Keratinocyte (primary cell): ENCODE measurements around the gene CUX1. TPM values are rescaled to one million over a fixed set of nuclear protein-coding genes. Genes with fewer than 3 reads are reported as not detected.

Source experiments
- DNase-seq: peaks from one replicate; pipeline ENCODE4 v3.0.0-alpha.2; 2011; ENCODE audit warnings: low read depth, missing footprints, low spot score
- FAIRE-seq: peaks from 2 replicates; lab custom pipeline; 2011; peaks lifted over from hg19 to GRCh38; lab: Jason Lieb, UNC
- H2AFZ ChIP-seq: 2 replicates; pipeline ENCODE4 v1.6.0; 2012; ENCODE audit warnings: low read length, control low read depth, inconsistent platforms; ENCODE audit not compliant: control insufficient read depth
- H3K27ac ChIP-seq: 2 replicates; pipeline ENCODE4 v1.5.1; 2011; ENCODE audit warnings: low read length; ENCODE audit not compliant: control insufficient read depth, insufficient read depth
- H3K27me3 ChIP-seq: 3 replicates; pipeline ENCODE4 v1.6.0; 2011; ENCODE audit warnings: low read length; ENCODE audit not compliant: control insufficient read depth, insufficient read depth; ENCODE audit errors: extremely low read depth
- H3K36me3 ChIP-seq, 2 experiments: 2 replicates in 1 of 2; 3 replicates in 1 of 2; pipeline ENCODE4 v1.5.1; 2011; ENCODE audit warnings: low read length in 2 of 2, mild to moderate bottlenecking in 1 of 2; ENCODE audit not compliant: control insufficient read depth in 2 of 2, insufficient read depth in 2 of 2; ENCODE audit errors: extremely low read depth in 1 of 2
- H3K4me1 ChIP-seq: 3 replicates; pipeline ENCODE4 v1.5.1; 2011; ENCODE audit warnings: low read length; ENCODE audit not compliant: control insufficient read depth, insufficient read depth; ENCODE audit errors: extremely low read depth
- H3K4me2 ChIP-seq: 3 replicates; pipeline ENCODE4 v1.6.0; 2011; ENCODE audit warnings: low read depth, low read length; ENCODE audit not compliant: control insufficient read depth, insufficient read depth; ENCODE audit errors: extremely low read depth
- H3K4me3 ChIP-seq, 3 experiments: fragments of 200-600 bp in 1 of 3; sonication (generic) in 1 of 3; 2 replicates in 2 of 3; 3 replicates in 1 of 3; pipeline ENCODE4 v1.5.1; 2011 to 2016; ENCODE audit warnings: low read length in 3 of 3, mild to moderate bottlenecking in 3 of 3, control low read depth in 2 of 3, inconsistent platforms in 1 of 3, low read depth in 1 of 3, mixed read lengths in 1 of 3, mixed run types in 1 of 3, moderate library complexity in 1 of 3; ENCODE audit not compliant: control insufficient read depth in 2 of 3, insufficient read depth in 2 of 3; ENCODE audit errors: extremely low read depth in 1 of 3
- H3K79me2 ChIP-seq: 2 replicates; pipeline ENCODE4 v1.6.0; 2012; ENCODE audit warnings: low read length; ENCODE audit not compliant: control insufficient read depth, insufficient read depth
- H3K9ac ChIP-seq: 3 replicates; pipeline ENCODE4 v1.6.0; 2011; ENCODE audit warnings: low read length; ENCODE audit not compliant: control insufficient read depth, insufficient read depth; ENCODE audit errors: extremely low read depth
- H3K9me1 ChIP-seq: 3 replicates; pipeline ENCODE4 v1.6.0; 2011; ENCODE audit warnings: low read length; ENCODE audit not compliant: control insufficient read depth, insufficient read depth; ENCODE audit errors: extremely low read depth
- H3K9me3 ChIP-seq: 2 replicates; pipeline ENCODE4 v1.5.1; 2012; ENCODE audit warnings: low read depth, low read length; ENCODE audit not compliant: control insufficient read depth
- H4K20me1 ChIP-seq: 3 replicates; pipeline ENCODE4 v1.6.0; 2011; ENCODE audit warnings: low read length; ENCODE audit not compliant: control insufficient read depth, insufficient read depth; ENCODE audit errors: extremely low read depth
- EZH2 ChIP-seq: IDR thresholded peaks from one replicate; pipeline ENCODE4 v1.6.1; 2012; ENCODE audit warnings: inconsistent platforms, mild to moderate bottlenecking, low read length, moderate library complexity
- dilution Hi-C: fragments of 300-500 bp; cut with MboI; formaldehyde crosslinking; loops from one replicate; pipeline ENCODE4 v1.7.0; 2020; ENCODE audit warnings: low sequenced_read_pairs; ENCODE audit not compliant: extremely low pct_ligation_motif_present
- polyA plus RNA-seq, 5 experiments: library from polyadenylated mRNA; depleted of rRNA in 3 of 5; stranded (reverse) in 3 of 5; stranded (forward) in 1 of 5; unstranded in 1 of 5; fragments of >200 nt; gene quantifications; 1 replicate in 1 of 5; 2 replicates in 3 of 5; 3 replicates in 1 of 5; pipeline versions ENCODE4 v1.2.1 to v1.2.3, GENCODE V29; 2011 to 2012; ENCODE audit warnings: missing spikeins in 2 of 5, low read depth in 1 of 5, low replicate concordance in 1 of 5
- TF ChIP-seq, protein P1 (sequence below), 3 experiments: IDR thresholded peaks in 1 of 3; conservative IDR thresholded peaks in 1 of 3; optimal IDR thresholded peaks in 1 of 3; 2 replicates in 2 of 3; 3 replicates in 1 of 3; pipeline versions ENCODE3 to v1.5.1; 2011; ENCODE audit warnings: low read length in 3 of 3, mild to moderate bottlenecking in 3 of 3, moderate library complexity in 2 of 3, control low read depth in 1 of 3, inconsistent platforms in 1 of 3; ENCODE audit not compliant: insufficient read depth in 2 of 3; ENCODE audit errors: extremely low read depth in 1 of 3

CUX1 gene
- polyA plus RNA-seq, 1 donor (not counting 4 experiments of a cell fraction or from before 2014, with no cell fraction given), result 18.3 TPM

DNA sequence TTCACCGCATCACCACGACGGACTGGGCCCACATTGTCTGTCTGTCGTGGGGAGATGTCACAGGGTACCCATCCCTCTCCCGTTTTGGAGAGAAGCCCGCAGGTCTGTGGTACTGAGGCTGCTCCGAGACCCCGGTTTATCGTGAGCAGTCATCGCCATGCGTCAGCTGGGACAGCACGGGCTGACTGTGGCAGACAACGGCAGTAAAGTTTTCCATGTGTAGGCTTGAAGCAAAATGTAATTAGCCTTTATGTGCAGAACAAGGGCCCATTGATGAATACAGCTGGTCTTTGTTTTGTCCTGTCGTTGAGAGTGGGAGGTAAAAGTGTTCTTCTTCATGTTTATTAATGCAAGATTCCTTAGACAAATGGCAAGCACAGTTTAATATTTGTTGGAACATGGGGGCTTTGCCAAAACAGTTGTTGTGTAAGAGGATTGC lies 301.8 kb downstream of the CUX1 start:
- H3K27ac ChIP-seq, result no peak overlapping the region
- DNase-seq, result no peak
- TF ChIP-seq EZH2, result no peak
- TF ChIP-seq, protein P1, sequence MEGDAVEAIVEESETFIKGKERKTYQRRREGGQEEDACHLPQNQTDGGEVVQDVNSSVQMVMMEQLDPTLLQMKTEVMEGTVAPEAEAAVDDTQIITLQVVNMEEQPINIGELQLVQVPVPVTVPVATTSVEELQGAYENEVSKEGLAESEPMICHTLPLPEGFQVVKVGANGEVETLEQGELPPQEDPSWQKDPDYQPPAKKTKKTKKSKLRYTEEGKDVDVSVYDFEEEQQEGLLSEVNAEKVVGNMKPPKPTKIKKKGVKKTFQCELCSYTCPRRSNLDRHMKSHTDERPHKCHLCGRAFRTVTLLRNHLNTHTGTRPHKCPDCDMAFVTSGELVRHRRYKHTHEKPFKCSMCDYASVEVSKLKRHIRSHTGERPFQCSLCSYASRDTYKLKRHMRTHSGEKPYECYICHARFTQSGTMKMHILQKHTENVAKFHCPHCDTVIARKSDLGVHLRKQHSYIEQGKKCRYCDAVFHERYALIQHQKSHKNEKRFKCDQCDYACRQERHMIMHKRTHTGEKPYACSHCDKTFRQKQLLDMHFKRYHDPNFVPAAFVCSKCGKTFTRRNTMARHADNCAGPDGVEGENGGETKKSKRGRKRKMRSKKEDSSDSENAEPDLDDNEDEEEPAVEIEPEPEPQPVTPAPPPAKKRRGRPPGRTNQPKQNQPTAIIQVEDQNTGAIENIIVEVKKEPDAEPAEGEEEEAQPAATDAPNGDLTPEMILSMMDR (optimal IDR thresholded peaks at IDR 0.05 in 1 of 3, IDR thresholded peaks at IDR 0.05 in 1 of 3, conservative IDR thresholded peaks at IDR 0.05 in 1 of 3; ENCODE audit: extremely low read depth in 1 of 3, insufficient read depth in 2 of 3, low read length in 3 of 3), result no peak
- no peaks in the 10 kb centered on the region for H3K27me3 ChIP-seq
- no peaks in the 10 kb centered on the region for H3K79me2 ChIP-seq
- H4K20me1 ChIP-seq, result no peaks in the 10 kb centered on the region
- H3K4me2 ChIP-seq, result no peak overlapping the region
- H3K4me1 ChIP-seq, result peaks cover 11% of the 10 kb centered on the region
- H2AFZ ChIP-seq, result no peak overlapping the region
- H3K9me1 ChIP-seq, result no peaks in the 10 kb centered on the region
- dilution Hi-C loops, result no loop called here
- no peaks in the 10 kb centered on the region for H3K9me3 ChIP-seq
- peaks cover 0 to 3% of the 10 kb centered on the region in 2 experiments for H3K36me3 ChIP-seq
- FAIRE-seq, result no peak
- H3K4me3 ChIP-seq, result no peak overlapping the region
- no peak overlapping the region for H3K9ac ChIP-seq

DNA sequence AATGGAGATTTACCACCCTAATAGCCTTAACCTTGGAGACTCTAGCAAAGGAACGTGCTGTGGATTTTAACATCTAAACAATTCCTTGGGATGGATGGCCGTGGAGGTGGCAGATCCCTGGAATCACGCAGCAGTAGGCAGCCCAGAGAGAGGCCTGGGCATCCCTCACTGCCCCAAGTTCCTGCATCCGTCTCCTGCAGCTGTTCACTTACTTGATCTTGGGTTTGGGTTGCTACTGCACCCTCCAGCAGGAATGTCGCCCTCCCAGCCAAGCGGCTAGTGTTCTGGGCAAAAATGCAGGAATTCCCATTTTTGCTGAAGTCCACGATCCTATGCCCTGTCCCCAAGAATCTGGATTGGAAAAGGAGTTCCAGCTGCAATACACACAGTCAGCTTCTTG lies 302.5 kb downstream of the CUX1 start:
- TF ChIP-seq, protein P1 (optimal IDR thresholded peaks at IDR 0.05 in 1 of 3, IDR thresholded peaks at IDR 0.05 in 1 of 3, conservative IDR thresholded peaks at IDR 0.05 in 1 of 3; ENCODE audit: extremely low read depth in 1 of 3, insufficient read depth in 2 of 3, low read length in 3 of 3), result no peak
- no peak for TF ChIP-seq EZH2
- no peak for FAIRE-seq
- dilution Hi-C loops, result no loop called here

More for the DNA sequence above, 302.5 kb downstream of the CUX1 start:
- no peak overlapping the region for H3K4me3 ChIP-seq
- H2AFZ ChIP-seq, result no peak overlapping the region
- H3K79me2 ChIP-seq, result no peaks in the 10 kb centered on the region
- no peak overlapping the region for H3K4me2 ChIP-seq
- H3K4me1 ChIP-seq, result peaks cover 12% of the 10 kb centered on the region
- H4K20me1 ChIP-seq, result no peaks in the 10 kb centered on the region
- H3K9me3 ChIP-seq, result no peaks in the 10 kb centered on the region
- peaks cover 0 to 2% of the 10 kb centered on the region in 2 experiments for H3K36me3 ChIP-seq
- H3K27ac ChIP-seq, result no peak overlapping the region
- no peak overlapping the region for H3K9ac ChIP-seq
- DNase-seq, result no peak
- H3K9me1 ChIP-seq, result no peaks in the 10 kb centered on the region
- no peaks in the 10 kb centered on the region for H3K27me3 ChIP-seq
